ENCODE results near the gene KLHL12. TPM values are rescaled to one million over a fixed set of nuclear protein-coding genes. Genes with fewer than 3 reads are reported as not detected.

KLHL12 gene
- total RNA-seq, 1 donor from 2014 or later: 31.5 TPM

GRCh38 chr1:202901555-202901954 is 25.5 kb downstream of the KLHL12 start:
- no peak overlapping the region for H3K27ac Mint-ChIP-seq (ENCODE audit: unreplicated experiment)
- H3K4me3 Mint-ChIP-seq (ENCODE audit: unreplicated experiment): no peak overlapping the region
- H3K9me3 Mint-ChIP-seq (ENCODE audit: unreplicated experiment): no peaks in the 10 kb centered on the region
- no peaks in the 10 kb centered on the region for H3K27me3 Mint-ChIP-seq (ENCODE audit: unreplicated experiment)
- H3K36me3 Mint-ChIP-seq (ENCODE audit: low read depth, unreplicated experiment): peaks cover 4% of the 10 kb centered on the region
- no peak for DNase-seq (ENCODE audit: low spot score)
- H3K4me1 Mint-ChIP-seq (ENCODE audit: unreplicated experiment): no peaks in the 10 kb centered on the region
- TF ChIP-seq CTCF (IDR thresholded peaks at IDR 0.05; ENCODE audit: unreplicated experiment): no peak

GRCh38 chr1:202892501-202892900 is 34.5 kb downstream of the KLHL12 start:
- H3K4me1 Mint-ChIP-seq (ENCODE audit: unreplicated experiment): peaks cover 12% of the 10 kb centered on the region
- no peak overlapping the region for H3K4me3 Mint-ChIP-seq (ENCODE audit: unreplicated experiment)
- H3K9me3 Mint-ChIP-seq (ENCODE audit: unreplicated experiment): no peaks in the 10 kb centered on the region
- no peak for TF ChIP-seq CTCF (IDR thresholded peaks at IDR 0.05; ENCODE audit: unreplicated experiment)
- H3K36me3 Mint-ChIP-seq (ENCODE audit: low read depth, unreplicated experiment): peaks cover 21% of the 10 kb centered on the region
- peaks cover 1% of the 10 kb centered on the region for H3K27me3 Mint-ChIP-seq (ENCODE audit: unreplicated experiment)
- no peak overlapping the region for H3K27ac Mint-ChIP-seq (ENCODE audit: unreplicated experiment)
- no peak for DNase-seq (ENCODE audit: low spot score)

- DNase-seq (ENCODE audit: low spot score): no peak
- no peak overlapping the region for H3K4me3 Mint-ChIP-seq (ENCODE audit: unreplicated experiment)
- H3K4me1 Mint-ChIP-seq (ENCODE audit: unreplicated experiment): peaks cover 12% of the 10 kb centered on the region
- H3K27me3 Mint-ChIP-seq (ENCODE audit: unreplicated experiment): peaks cover 1% of the 10 kb centered on the region
- no peaks in the 10 kb centered on the region for H3K9me3 Mint-ChIP-seq (ENCODE audit: unreplicated experiment)
- TF ChIP-seq CTCF (IDR thresholded peaks at IDR 0.05; ENCODE audit: unreplicated experiment): no peak
- no peak overlapping the region for H3K27ac Mint-ChIP-seq (ENCODE audit: unreplicated experiment)
- H3K36me3 Mint-ChIP-seq (ENCODE audit: low read depth, unreplicated experiment): peaks cover 14% of the 10 kb centered on the region
Measured at GRCh38 chr1:202890392-202890791, 36.6 kb downstream of the KLHL12 start.

- no peaks in the 10 kb centered on the region for H3K9me3 Mint-ChIP-seq (ENCODE audit: unreplicated experiment)
- DNase-seq (ENCODE audit: low spot score): peak; percentile 93
- peaks cover 6% of the 10 kb centered on the region for H3K36me3 Mint-ChIP-seq (ENCODE audit: low read depth, unreplicated experiment)
- TF ChIP-seq CTCF (IDR thresholded peaks at IDR 0.05; ENCODE audit: unreplicated experiment): no peak
- peaks cover 12% of the 10 kb centered on the region for H3K4me1 Mint-ChIP-seq (ENCODE audit: unreplicated experiment)
- H3K27me3 Mint-ChIP-seq (ENCODE audit: unreplicated experiment): no peaks in the 10 kb centered on the region
- peak within 1 kb of the TSS; percentile 85 for H3K27ac Mint-ChIP-seq (ENCODE audit: unreplicated experiment)
- H3K4me3 Mint-ChIP-seq (ENCODE audit: unreplicated experiment): peak within 1 kb of the TSS; percentile 95
Measured at GRCh38 chr1:202888531-202889360, 38.3 kb downstream of the KLHL12 start, which contains the start of gene RABIF. Gene RABIF, minus strand, starts transcription at chr1:202889149. Its CDS starts 51 bp downstream, at chr1:202889098.

- H3K4me1 Mint-ChIP-seq (ENCODE audit: unreplicated experiment): peaks cover 12% of the 10 kb centered on the region
- H3K4me3 Mint-ChIP-seq (ENCODE audit: unreplicated experiment): peak overlapping the region; percentile 94
- no peaks in the 10 kb centered on the region for H3K27me3 Mint-ChIP-seq (ENCODE audit: unreplicated experiment)
- peak overlapping the region; percentile 53 for H3K27ac Mint-ChIP-seq (ENCODE audit: unreplicated experiment)
- H3K36me3 Mint-ChIP-seq (ENCODE audit: low read depth, unreplicated experiment): peaks cover 5% of the 10 kb centered on the region
- H3K9me3 Mint-ChIP-seq (ENCODE audit: unreplicated experiment): no peaks in the 10 kb centered on the region
- no peak for TF ChIP-seq CTCF (IDR thresholded peaks at IDR 0.05; ENCODE audit: unreplicated experiment)
- no peak for DNase-seq (ENCODE audit: low spot score)
Measured at GRCh38 chr1:202888221-202888530, 38.9 kb downstream of the KLHL12 start.

Data from endothelial cell (in vitro differentiated cells).